HepG2 (cell line): ENCODE data around the gene ARHGDIG.

Experiments used
- KLF13 ChIP-seq: sonication (generic); formaldehyde crosslinking; IDR thresholded peaks from 2 replicates; pipeline ENCODE4 v1.4.0; 2020; ENCODE audit warnings: mild to moderate bottlenecking, missing genetic modification reagents
- TEAD2 ChIP-seq: sonication (generic); formaldehyde crosslinking; IDR thresholded peaks from 2 replicates; pipeline ENCODE4 v1.9.0; 2021; ENCODE audit warnings: missing genetic modification reagents

DNA sequence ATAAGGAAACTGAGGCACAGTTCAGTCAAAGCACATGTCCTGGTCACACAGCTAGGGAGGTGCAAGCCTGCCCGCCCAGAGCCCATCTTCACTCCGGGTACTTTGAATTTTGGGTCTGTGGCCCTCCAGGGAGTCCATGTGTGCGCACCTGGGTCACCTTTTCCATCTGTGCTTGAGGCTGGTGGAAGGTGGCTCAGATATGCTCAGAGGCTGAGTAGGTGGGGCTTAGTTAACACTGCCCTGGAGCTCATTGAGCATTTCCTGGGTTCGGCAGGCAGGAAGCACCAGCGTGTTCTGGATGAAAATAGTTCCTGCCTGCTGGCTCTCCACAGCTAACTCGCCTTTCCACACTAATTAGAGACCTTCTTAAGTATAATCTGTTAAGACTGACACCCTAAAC lies 26.6 kb upstream of the ARHGDIG start:
- TF ChIP-seq KLF13 (CRISPR knock-in tag), result no peak
- no peak for TF ChIP-seq TEAD2
